Epithelial cell of esophagus (primary cell): Measurements from ENCODE around the gene TNFRSF18.

Source experiments
- DNase-seq: peaks from one replicate; pipeline ENCODE4 v3.0.0; 2010; ENCODE audit warnings: low read depth
- H3K4me3 ChIP-seq: 2 replicates; pipeline ENCODE4 v1.5.1; 2011; ENCODE audit warnings: mild to moderate bottlenecking, low read length, control low read depth
- CTCF ChIP-seq: IDR thresholded peaks from 2 replicates; pipeline ENCODE4 v1.5.1; 2011; ENCODE audit warnings: low read depth, mild to moderate bottlenecking, low read length, control low read depth, inconsistent platforms; ENCODE audit not compliant: insufficient read depth; ENCODE audit errors: missing control alignments

Gene TNFRSF18

GRCh38 chr1:1225238-1225845 is 18.9 kb upstream of the TNFRSF18 start:
- no peak for DNase-seq
- TF ChIP-seq CTCF: no peak
- no peak overlapping the region for H3K4me3 ChIP-seq

GRCh38 chr1:1223891-1224290 is 17.5 kb upstream of the TNFRSF18 start:
- no peak for TF ChIP-seq CTCF
- H3K4me3 ChIP-seq: no peak overlapping the region
- DNase-seq: no peak

- no peak for TF ChIP-seq CTCF
- no peak overlapping the region for H3K4me3 ChIP-seq
- no peak for DNase-seq
Measured at GRCh38 chr1:1223321-1223720, 16.9 kb upstream of the TNFRSF18 start.

- no peak for TF ChIP-seq CTCF
- H3K4me3 ChIP-seq: no peak overlapping the region
- no peak for DNase-seq
Measured at GRCh38 chr1:1222575-1223225, 16.3 kb upstream of the TNFRSF18 start.

- DNase-seq: no peak
- TF ChIP-seq CTCF: no peak
- no peak overlapping the region for H3K4me3 ChIP-seq
Measured at GRCh38 chr1:1221887-1222574, 15.6 kb upstream of the TNFRSF18 start.

GRCh38 chr1:1220197-1220596 is 13.8 kb upstream of the TNFRSF18 start:
- no peak for TF ChIP-seq CTCF
- DNase-seq: no peak
- no peak overlapping the region for H3K4me3 ChIP-seq
